ENCODE measurements around the gene FNIP1.
"Not testable (repeated sequence)": the region's sequence is repeated elsewhere in the genome, so short reads cannot be mapped to it uniquely, and the experiment has no call there.

Gene FNIP1

GRCh38 chr5:131786900-131787692, 9.7 kb downstream of the FNIP1 start:
- DNase-seq: no peak

DNA sequence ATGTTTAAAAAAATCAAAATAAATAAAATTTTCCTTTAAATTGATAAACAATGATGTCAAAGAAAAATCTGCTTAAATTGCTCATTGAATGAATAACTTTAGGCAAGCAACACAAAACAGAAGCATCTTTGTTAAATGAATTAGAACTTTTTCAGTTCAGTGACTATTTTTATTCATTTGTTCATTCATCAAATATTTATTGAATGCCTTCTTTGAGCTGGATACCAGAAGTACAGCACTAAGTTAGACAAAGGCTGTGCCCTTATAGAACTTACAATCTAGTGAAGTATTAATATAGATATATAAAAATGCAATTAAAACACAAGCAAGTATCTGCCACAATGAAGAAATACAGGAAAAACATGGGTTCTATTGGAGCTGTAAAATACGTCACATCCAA, 10.8 kb downstream of the FNIP1 start:
- DNase-seq: no peak

DNA sequence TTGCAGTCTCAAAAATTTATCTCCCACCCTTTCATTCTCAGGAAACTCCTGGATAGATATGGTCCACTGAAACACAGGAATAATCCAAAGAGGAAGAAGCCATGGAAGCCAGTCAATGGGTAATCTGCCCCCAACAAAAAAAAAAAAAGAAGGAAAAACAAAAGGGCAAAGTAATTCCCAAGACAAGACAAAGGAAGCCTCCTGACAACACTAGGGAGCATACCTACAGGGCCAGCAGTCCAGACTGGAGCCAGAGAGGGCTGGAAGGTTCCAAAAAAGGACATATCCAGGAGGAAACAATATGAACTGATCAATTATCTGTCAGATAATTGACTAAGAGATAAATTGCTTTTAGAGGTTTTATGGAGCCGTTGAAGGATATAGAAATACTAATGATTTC, 12.9 kb downstream of the FNIP1 start:
- DNase-seq: no peak

- DNase-seq: no peak
These were observed 13.5 kb downstream of the FNIP1 start for GRCh38 chr5:131783357-131783756.

DNA sequence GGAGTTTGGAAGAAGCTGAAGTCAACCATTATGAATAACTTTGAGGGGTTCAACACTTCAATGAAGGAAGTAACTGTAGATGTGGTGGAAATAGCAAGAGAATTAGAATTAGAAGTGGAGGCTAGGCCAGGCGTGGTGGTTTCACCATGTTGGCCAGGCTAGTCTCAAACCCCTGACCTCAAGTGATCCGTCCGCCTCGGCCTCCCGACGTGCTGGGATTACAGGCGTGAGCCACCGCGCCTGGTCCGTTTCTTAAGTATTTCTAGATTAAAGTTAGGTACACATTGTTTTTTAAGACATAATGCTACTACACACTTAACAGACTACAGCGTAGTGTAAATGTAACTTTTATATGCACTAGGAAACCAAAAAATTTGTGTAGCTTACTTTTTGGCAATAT, 14.1 kb downstream of the FNIP1 start:
- DNase-seq: no peak

GRCh38 chr5:131778141-131778540, 18.7 kb downstream of the FNIP1 start:
- DNase-seq: not testable (repeated sequence)

DNA sequence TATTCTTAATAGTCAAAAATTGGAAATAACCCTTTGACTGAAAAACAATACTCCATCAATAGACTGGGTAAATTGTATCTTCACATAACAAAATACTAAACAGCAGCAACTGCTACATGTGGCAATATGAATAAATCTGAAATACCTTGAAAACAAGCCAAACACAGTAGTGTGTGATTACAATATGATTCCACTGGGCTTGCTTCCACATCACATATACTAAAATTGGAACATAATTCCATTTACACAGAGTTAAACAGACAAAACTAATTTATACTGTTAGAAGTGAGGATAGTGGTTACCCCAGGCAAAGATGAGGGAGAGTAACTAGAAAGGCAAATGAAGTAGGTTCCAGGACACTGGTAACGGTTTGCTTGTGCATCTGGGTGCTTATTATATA, 20.4 kb downstream of the FNIP1 start:
- DNase-seq: no peak

- DNase-seq: no peak
These were observed 22.0 kb downstream of the FNIP1 start for GRCh38 chr5:131774652-131775367.

- no peak for DNase-seq
These were observed 23.0 kb downstream of the FNIP1 start for GRCh38 chr5:131773805-131774204.

DNA sequence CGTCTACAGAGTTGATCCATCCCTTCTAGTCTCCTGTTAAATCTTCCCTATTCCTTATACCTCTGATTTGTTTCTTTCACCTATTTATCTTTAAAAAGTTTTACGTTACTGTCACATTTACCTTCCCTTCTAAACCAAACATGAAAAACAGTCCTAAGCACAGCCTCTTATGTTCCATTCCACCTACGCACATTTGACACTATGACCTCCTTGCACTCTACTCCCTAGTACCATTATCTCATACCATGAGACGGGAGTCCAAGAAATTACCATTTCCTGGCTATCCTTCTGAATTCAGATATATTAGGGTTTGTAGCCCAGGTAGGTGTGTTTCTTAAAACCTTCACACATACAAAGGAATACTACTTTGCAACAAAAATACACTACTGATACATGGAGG, 25.1 kb downstream of the FNIP1 start:
- DNase-seq: no peak

DNA sequence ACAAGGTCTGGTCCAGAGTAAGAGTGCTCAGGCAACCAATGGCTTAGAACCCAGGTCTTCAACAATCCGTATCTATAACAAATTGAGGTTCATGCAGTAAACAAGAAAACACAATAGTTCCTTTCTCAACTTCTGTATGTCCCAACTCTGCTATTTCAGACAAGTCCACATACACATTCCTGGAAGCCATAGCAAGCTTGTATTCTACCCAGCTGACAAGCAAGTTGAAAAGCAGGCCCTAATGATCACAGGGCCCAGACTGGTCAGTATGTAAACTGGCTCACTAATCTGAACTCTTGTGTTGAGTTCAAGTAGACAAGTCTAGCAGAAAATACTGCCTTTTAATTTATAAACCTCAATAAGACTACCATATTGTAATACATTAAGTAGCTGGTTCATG, 26.9 kb downstream of the FNIP1 start:
- no peak for DNase-seq

DNA sequence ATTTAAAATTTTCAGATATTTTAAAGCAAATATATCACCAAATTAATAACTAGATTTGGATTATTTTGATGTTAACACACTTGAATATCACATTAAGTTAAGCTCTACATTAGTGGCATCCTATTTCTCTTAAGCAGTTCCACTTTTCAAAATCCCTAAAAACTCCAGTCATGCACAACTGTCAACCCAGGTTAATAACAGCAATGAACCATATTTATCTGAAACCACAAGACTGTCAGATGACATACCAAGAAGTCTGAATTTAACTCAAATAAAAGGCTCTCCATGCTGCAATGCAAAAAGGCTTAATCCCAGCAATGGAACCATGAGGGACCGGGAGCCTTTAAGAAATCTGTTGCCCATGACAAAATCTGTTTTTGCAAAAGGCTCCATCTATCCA, 27.5 kb downstream of the FNIP1 start:
- DNase-seq: no peak

- DNase-seq: no peak
These were observed 28.9 kb downstream of the FNIP1 start for GRCh38 chr5:131767891-131768290.

DNA sequence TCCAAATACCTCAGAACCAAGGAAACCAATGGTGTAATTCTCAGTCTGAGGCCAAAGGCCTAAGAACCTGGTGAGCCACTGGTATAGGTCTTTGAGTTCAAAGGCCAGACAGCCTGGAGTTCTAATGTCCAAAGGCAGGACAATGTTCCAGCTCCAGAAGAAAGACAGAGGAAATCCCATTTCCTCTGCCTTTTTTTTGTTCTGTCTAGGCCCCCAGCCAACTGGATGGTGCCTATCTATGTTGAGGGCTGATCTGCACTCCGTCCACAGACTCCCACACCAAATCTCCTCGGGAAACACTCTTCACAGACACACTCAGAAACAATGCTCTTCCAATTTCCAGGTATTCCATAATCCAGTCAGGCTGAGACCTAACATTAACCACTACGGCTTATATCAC, 30.1 kb downstream of the FNIP1 start:
- DNase-seq: no peak

- DNase-seq: no peak
These were observed 31.6 kb downstream of the FNIP1 start for GRCh38 chr5:131765261-131765660.

GRCh38 chr5:131763968-131764367, 32.8 kb downstream of the FNIP1 start:
- DNase-seq: no peak

DNA sequence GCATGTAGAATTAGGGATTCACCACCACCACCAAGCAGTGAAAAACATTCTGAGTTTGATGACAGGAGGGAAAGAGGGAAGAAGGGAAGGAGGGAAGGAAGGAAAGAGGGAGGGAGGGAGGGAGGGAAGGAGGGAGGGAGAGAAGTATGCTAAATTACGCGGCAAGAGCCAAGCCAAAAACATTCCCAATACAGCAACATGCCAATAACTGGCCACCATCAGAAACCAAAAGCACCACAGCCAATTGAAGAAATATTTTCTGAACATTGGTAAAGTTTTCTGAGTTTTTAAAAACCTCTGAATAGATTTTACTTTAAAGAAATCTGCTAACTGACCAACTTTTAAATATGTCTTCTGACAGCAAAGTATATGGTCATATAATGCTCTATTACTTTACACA, 36.0 kb downstream of the FNIP1 start:
- no peak for DNase-seq

DNA sequence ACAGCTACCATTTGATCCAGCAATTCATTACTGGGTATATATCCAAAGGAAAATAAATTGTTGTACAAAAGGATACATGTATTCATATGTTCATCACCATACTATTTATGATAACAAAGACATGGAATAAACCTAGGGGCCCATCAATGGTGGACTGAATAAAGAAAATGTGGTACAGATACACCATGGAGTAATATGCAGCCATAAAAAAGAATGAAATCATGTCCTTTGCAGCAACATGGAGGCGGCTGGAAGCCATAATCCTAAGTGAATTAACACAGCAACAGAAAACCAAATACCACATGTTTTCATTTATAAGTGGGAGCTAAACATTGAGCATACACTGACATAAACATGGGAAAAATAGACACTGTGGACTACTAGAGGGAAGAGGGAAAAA, 37.1 kb downstream of the FNIP1 start:
- no peak for DNase-seq

- no peak for DNase-seq
These were observed 38.3 kb downstream of the FNIP1 start for GRCh38 chr5:131758520-131758900.

GRCh38 chr5:131757830-131758519, 38.8 kb downstream of the FNIP1 start:
- no peak for DNase-seq

GRCh38 chr5:131756942-131757341, 39.9 kb downstream of the FNIP1 start:
- DNase-seq: no peak

GRCh38 chr5:131754363-131754762, 42.5 kb downstream of the FNIP1 start:
- DNase-seq: no peak

GRCh38 chr5:131751506-131751905, 45.3 kb downstream of the FNIP1 start:
- no peak for DNase-seq

Measured in NCI-H2171 (cell line).